HG02852 (cell line): ENCODE data around the gene SPAM1.
"Not testable (repeated sequence)": the region's sequence is repeated elsewhere in the genome, so short reads cannot be mapped to it uniquely, and the experiment has no call there.

ENCODE experiments used
- ATAC-seq: cut with Tn5 transposase; IDR thresholded peaks from one replicate; pipeline ENCODE4 v1.9.1; 2021; ENCODE audit warnings: mild to moderate bottlenecking, moderate library complexity; ENCODE audit not compliant: unreplicated experiment

SPAM1 gene, protein sequence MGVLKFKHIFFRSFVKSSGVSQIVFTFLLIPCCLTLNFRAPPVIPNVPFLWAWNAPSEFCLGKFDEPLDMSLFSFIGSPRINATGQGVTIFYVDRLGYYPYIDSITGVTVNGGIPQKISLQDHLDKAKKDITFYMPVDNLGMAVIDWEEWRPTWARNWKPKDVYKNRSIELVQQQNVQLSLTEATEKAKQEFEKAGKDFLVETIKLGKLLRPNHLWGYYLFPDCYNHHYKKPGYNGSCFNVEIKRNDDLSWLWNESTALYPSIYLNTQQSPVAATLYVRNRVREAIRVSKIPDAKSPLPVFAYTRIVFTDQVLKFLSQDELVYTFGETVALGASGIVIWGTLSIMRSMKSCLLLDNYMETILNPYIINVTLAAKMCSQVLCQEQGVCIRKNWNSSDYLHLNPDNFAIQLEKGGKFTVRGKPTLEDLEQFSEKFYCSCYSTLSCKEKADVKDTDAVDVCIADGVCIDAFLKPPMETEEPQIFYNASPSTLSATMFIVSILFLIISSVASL

DNA sequence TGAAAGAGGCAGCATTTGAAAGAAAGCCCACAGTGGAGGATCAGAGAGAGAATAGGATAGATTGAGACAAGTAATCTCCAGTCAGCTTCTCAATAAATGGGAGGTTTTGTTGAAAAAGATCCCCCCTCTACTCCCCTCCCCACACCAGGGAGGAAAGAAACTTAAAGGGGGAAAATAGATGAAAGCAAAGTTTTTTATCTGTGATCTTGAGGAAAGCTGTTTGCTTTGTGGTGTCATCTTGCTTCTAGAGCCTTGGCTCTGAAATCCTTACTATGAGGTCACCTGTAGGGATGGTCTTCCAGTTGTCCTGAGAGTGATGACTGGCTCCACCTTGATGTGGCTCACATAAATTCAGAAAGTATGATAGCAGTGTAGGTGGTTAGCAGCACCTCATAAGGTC lies at the start of gene SPAM1:
Gene SPAM1 (plus strand): TSS at position 301 of the 400 bp plus-strand sequence. CDS start 28,330 bp downstream, outside the sequence.
- ATAC-seq: no peak

DNA sequence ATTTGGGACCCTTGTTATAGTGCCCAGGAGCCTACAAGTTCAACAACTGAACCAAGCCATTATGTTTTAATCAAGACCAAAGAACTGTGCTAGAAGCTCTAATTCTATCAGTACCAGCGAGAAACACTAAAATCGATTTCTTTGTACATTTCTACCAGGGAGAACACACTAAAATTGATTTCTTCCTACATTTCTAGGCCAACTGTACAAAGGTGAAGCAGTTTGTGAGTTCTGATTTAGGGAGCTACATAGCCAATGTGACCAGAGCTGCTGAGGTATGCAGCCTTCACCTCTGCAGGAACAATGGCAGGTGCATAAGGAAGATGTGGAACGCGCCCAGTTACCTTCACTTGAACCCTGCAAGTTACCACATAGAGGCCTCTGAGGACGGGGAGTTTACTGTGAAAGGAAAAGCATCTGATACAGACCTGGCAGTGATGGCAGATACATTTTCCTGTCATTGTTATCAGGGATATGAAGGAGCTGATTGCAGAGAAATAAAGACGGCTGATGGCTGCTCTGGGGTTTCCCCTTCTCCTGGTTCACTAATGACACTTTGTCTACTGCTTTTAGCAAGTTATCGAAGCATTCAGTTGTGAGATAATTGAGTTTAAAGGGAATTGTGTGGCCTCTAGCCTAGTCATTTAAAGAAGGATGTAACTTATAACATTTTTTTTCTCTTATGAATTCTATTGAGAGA lies 48.3 kb upstream of the SPAM1 start:
- ATAC-seq: no peak

DNA sequence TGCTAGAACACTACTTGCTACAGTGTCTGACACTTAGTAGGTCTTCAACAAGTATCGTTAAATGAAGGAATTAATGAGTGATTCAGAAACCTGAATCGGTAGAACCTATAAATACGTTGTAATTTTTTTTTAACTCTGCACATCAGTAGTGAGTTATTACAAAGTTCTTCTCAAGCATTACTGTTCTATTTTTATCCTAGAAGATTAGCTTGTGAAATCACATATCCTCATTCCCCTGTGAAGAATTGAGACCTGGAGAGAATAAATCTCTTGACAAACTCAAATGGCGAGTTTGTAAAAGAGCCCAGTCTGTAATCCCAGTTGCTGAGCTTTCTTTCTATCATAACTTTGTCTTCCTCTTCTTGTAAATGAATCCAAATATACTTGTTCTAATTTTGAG lies 45.4 kb upstream of the SPAM1 start:
- no peak for ATAC-seq

DNA sequence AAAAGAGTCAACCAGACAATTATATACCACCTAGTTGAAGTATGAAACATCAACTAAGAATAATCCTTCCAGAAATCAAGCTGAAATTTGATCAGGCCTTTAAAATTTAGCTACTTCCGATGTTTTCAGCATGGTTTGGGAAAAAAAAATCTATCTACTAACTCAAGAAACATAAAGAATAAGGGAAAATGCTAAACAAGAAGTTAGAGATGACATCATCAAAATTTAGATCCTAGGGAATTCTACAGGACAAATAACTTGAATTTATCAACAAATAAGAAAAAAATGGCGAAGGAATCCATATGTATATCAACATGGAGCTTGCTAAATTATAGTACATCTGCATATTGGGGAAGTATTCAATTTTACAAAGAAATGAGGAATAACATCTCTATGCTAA lies 43.7 kb upstream of the SPAM1 start:
- no peak for ATAC-seq

DNA sequence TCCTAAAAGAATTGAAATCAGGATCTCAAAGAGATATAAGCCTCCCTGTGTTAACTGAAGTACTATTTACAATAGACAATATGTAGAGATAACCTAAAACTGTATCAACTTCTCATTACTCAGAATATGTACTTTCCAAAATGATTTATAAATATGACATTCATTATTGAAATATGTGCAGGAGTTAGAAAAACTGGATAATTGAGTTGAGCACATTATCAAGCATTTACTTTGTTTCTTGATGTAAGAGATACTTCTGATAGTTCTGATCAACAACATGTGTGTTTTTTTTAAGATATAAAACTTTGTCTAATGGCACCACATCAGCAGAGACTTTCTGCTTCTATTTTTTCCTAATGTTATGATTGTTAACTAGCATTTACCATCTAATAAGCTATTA lies 41.9 kb upstream of the SPAM1 start:
- ATAC-seq: no peak

DNA sequence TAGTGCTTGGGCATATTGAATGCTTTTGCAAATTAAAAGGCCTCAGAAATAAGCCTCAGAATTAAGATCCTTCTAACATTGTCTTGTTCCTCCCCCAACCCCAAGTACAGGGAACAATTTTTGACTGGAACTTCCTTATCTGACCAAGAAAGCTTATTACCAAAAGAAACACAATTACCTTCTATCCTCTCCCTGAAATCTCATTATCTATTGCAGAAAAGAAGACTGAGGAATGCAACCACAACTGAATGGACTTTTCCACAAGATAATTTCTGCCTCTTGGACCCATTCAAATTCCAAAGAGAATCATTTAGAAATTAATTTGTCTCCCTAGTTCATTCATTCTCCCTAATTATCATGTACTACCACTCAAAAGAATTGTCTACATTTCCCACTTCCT lies 36.8 kb upstream of the SPAM1 start:
- ATAC-seq: no peak

DNA sequence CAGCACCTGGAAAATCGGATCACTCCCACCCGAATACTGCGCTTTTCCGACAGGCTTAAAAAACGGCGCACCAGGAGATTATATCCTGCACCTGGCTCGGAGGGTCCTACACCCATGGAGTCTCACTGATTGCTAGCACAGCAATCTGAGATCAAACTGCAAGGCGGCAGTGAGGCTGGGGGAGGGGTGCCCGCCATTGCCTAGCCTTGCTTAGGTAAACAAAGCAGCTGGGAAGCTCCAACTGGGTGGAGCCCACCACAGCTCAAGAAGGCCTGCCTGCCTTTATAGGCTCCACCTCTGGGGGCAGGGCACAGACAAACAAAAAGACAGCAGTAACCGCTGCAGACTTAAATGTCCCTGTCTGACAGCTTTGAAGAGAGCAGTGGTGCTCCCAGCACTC lies 30.3 kb upstream of the SPAM1 start:
- ATAC-seq: not testable (repeated sequence)

DNA sequence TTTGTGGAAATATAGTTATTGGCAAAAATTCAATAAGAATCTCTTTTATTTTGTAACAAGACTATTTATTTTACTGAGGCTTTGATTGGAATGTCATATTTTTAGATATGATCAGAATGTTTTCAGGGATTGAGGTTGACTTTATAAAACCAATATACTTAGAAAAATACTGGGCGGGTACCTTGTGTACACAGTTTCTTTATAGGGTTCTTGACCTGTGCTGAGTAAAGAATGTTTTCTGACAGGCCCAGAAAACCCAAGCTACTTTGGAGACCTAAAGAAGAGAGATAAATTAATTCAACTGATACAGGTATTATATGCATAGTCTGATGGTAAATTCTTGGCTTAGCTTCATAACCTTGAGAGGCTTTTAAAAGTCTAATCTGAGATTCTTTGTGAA lies 23.9 kb upstream of the SPAM1 start:
- ATAC-seq: no peak

DNA sequence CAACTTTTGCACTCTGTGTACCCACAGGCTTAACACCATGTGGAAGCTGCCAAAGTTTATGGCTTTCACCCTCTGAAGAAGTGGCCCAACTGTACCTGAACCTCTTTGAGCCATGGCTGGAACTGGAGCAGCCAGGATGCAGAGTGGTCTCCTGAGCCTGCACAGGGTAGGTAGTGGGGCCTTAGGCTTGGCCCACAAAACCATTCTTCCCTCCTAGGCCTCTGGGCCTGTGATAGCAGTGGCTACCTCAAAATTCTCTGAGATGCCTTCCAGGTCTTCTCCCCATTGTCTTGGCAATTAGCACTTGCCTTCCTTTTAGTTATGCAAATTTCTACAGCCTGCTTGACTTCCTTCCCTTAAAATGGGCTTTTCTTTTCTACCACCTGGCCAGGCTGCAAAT lies 19.3 kb upstream of the SPAM1 start:
- ATAC-seq: no peak

DNA sequence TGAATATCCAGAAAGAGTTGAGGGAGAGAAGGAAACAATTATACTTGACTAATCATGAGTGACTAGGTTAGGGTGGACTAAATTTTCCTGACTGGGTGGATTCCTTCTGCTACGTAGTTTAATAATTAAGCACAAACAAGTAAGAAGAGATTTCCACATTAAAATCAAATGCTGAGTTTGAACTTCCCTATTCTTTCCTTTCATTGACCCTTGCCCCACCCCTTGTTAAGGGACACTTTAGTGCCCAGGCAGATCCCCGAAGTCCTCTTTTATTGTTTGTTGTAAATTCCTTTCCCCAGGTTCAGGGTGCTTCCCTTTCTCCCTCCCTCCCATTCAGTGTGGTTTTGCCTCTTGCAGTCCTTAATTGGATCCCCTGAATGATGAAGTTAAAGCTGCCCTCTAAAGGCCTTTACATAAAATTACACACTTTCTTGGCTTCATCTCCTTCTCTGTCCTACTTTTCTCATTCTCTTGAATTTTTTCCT lies 8.8 kb upstream of the SPAM1 start:
- ATAC-seq: no peak

DNA sequence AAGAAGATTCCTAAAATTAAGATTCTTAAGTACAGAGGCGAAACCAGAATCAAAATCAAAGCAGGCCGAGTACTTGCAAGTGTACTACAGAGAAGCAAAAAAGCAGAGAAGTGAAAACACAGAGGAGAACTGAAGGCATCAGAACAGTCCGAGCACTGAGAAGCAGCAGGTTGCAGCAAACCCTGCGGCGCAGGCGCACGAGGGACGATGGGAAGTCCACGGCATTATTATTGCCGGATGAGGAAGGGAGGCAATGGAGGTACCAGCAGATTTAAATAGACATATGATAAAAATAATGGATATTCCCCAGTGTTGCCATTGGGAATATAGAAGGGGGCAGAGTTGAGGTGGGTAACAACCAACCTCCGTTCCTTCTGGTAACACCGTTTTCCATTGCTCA lies 7.2 kb upstream of the SPAM1 start:
- ATAC-seq: no peak

DNA sequence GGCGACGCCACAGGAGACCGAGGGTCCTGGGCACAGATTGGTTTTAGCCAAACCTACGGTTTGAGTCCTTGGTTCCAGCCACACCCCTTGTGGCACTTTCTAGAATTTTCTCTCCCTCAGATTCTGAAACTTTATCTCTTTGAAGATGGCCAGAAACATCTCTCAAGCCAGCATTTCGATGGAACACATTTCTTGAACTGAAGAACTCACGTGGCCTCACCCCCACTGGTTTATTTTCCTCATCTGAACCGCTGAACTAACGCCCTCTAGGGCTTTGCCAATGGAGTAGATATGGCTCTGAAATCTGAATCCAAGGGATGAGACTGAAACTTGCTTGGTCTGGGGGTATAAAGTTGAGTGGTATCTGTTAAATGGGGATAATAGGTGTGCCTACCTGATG lies 6.7 kb upstream of the SPAM1 start:
- no peak for ATAC-seq

DNA sequence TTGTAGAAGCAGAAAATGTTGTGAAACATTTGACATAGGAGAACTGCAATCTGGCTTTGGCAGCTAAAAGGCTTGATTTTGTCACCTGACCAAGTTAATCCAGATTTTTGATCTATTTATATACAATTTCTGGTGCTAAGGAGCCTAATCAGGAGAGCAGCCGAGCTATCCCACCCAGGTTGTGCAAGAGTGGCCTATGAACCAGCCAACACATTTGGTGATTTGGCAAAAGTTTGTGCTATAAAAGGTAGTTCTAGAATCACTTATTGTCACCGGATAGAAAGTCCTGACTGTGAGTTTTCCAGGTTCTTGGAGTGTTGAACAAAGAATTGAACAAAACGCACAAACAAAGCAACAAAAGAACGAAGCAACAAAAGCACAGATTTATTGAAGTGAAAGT lies 1.4 kb upstream of the SPAM1 start:
- no peak for ATAC-seq

DNA sequence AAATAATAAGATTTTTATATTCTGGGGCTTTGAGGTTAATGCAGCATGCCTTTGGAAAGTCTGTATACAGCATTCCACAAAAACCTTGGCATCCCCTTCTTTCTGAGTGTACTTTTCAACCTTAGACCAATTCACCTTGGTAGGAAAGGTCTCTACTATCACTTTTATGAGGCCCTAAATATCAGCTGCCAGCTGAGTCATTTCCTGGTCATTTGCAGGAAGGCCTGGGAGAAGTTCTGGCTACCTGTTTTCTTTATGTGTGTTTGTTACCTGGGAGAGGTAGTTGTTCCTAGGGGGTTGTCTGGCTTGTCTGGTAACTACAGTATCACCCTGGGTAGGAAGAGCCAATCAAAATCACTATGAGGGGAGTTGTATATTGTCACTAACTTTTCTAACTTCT lies 4.1 kb downstream of the SPAM1 start:
- ATAC-seq: no peak

DNA sequence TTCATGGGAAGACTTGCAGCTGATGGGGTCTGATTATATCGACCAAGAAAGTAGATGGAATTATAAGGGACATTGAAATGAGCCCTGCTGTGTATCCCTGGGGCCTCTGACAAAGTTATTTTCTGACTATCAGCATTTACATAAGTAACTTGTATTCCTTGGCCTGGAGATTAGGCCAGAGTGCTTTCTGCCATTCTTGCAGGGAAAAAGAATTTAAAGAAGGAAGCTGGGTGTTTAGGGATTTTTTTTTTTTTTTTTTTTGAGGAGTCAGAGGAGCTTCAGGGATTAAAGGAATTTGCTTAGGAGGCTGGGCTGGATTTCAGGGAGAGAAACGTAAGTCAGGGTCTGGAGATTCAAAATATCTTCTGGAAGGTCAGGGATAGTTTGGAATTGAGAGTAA lies 4.6 kb downstream of the SPAM1 start:
- no peak for ATAC-seq

DNA sequence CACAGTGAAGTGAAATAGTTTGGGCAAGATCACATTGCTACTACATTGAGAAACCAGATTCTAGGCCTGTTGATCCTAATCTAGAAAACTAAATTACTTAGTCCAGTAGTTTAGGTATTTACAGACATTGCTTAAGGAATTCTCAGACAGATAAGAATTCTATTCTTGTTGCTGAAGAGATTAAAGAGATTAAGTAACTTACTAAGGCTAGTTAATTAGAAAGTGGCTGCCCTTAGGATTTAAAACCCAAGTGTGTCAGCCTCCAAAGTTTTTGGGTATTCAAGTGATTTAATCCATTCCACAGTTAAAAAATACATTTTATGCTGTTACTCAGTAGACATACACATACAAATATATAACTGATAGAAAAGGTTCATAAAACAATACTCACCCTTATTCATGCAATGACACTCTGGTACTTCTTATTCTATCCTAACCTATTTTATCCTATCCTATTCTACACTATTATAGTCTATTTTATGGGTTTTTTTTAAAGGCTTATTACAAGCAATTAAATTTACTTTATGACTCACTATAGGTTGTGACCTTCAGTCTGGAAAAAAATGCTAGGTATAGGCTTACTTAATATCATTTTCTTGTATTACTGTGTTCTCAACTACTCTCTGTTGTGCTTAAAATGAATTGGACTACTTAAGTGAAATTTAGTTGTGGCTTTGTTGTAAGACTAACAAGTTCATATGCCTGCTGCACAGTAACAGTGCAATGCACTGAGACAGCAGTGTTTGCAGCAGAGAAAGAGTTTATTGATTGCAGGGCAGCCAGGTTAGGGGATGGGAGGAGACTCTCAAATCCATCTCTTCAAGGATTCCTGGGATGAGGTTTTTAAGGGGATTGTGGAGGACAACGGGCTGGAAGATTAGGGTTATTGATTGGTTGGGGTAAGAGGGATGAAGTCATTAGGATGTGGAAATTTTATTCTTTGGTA lies 10.7 kb downstream of the SPAM1 start:
- ATAC-seq: no peak

DNA sequence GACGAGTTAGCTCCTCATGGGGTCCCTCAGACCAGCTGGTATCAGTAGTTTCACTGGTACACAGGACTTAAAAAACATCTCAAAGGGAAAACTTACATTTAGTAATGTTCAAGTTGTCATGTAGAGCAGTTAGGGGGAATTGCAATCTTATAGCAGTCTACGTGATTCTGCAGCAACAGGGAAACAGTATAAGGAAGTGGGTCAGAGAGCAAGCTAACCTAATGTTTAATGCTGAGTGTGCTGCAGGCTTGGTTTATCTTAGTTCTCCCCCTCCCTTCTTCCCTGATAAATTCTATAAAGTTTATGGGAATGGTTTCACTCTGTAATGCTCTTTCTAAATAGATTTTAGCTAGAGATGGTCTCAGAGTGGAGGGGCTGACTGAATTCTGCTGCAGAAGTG lies 11.3 kb downstream of the SPAM1 start:
- ATAC-seq: no peak

DNA sequence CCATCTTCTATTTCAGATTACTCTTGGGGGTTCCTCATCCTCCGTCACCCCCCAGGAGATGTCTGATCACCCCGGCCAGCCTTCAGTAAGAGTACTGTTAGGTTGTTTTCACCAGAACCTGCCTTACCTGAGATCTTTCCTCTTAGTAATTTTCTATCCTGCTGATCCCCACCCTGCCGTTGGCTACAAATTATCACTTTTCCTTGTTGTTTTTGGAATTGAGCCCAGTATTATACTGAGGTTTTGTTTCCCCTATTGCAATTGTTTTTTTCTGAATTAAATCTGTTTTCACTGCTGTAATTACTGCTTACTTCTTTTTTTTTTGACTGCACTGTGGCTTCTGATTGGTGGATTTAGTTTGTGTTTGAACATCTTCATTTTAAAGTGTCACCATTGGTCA lies 14.7 kb downstream of the SPAM1 start:
- no peak for ATAC-seq

DNA sequence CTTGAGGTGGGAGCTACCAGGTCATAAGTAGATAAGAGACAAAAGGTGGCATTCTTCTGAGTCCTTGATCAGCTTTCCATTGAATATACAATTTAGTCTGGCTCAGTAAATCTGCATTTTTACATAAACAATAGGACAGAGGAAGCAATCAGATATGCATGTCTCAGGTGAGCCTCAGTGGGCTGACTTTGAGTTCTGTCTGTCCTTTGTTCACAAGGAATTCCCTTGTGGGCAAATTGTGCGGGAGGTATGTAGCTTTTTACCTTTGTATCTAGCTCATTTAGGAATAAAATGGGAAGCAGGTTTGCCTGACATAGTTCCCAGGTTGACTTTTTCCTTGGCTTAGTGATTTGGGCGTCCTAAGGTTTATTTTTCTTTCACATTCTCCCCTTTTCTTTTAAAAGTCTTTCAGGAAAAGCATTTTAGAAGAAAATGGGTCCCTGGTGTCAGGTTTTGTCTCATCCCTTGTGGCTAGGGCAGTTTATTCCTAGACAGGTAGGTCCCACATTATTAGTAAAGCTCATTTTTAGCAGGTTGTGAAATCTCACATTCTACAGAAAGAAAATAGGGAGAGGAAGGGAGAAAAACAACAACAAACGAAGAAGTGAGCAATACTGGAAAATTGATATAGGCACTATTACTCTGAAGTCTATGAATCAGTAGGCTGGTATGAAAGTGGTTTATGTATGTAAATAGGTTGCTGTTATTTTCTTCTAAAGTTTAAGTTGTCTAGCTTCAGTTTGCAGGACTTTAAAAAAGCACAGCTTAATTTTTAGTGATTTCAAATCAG lies 16.5 kb downstream of the SPAM1 start:
- no peak for ATAC-seq

DNA sequence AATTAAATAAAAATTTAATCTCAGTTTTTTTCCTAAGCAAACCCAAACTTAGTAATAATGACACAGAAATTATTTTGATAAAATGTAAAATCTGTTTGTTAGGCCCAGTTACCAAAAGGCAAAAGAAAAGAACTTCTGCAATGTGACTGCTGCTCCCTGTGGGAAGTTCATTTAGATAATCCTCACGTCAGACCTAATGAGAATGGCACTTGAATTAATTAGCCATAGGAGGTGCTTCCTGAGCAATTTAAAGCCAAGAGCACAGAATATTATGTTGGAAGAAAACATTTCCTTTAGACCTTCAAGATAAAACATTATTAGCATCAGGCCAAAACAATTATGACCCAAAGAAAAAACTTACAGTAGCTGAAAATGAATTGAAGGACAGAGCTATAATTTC lies 19.4 kb downstream of the SPAM1 start:
- ATAC-seq: no peak
